ENCODE results near the gene ESPNL.

DNA sequence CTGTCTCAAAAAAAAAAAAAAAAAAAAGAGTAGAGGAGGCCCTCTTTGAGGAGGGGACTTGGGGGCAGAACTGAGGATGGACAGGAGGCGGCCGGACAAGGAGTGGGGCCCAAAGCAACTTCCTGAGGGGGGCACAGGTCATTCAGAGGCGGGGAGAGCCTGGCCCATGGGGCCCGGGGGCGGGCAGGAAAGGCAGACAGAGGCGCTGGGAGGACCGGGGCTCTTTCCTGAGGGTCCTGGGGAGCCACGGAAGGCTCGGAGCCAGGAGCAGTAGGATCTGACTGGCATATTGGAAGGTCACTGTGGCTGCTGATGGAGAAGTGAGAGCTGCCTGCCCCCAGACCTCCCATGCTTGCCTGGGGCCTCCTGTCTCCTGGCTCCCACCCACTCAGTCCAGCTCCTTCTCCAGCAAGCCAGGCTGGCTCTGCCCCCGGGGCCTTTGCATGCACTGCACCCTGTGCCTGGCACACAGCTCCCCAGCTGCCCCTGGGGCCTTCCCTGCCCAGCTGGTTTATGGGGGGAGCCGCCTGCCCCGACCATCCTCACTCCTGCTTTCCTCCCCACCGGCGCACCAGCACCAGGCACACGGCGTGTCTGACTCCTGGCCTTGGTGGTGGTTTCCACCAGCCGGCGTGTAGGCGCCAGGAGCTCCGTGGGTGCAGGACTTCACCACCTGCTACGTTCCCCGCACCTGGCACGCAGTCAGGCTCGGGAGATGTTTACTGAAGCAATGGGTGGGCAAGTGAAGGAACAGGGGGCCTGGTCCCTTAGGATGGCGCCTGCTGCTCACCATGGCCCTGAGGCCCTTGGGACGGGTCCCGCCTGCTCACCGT is 5.6 kb downstream of the ESPNL start:
- TF ChIP-seq, protein P1, sequence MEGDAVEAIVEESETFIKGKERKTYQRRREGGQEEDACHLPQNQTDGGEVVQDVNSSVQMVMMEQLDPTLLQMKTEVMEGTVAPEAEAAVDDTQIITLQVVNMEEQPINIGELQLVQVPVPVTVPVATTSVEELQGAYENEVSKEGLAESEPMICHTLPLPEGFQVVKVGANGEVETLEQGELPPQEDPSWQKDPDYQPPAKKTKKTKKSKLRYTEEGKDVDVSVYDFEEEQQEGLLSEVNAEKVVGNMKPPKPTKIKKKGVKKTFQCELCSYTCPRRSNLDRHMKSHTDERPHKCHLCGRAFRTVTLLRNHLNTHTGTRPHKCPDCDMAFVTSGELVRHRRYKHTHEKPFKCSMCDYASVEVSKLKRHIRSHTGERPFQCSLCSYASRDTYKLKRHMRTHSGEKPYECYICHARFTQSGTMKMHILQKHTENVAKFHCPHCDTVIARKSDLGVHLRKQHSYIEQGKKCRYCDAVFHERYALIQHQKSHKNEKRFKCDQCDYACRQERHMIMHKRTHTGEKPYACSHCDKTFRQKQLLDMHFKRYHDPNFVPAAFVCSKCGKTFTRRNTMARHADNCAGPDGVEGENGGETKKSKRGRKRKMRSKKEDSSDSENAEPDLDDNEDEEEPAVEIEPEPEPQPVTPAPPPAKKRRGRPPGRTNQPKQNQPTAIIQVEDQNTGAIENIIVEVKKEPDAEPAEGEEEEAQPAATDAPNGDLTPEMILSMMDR (optimal IDR thresholded peaks at IDR 0.05 in 1 of 3, IDR thresholded peaks at IDR 0.05 in 1 of 3, conservative IDR thresholded peaks at IDR 0.05 in 1 of 3; ENCODE audit: extremely low read depth in 1 of 3, insufficient read depth in 2 of 3, low read length in 3 of 3): no peak
- TF ChIP-seq EZH2 (IDR thresholded peaks at IDR 0.05; ENCODE audit: low read length): no peak
